ENCODE measurements around the gene FHL2.

DNA sequence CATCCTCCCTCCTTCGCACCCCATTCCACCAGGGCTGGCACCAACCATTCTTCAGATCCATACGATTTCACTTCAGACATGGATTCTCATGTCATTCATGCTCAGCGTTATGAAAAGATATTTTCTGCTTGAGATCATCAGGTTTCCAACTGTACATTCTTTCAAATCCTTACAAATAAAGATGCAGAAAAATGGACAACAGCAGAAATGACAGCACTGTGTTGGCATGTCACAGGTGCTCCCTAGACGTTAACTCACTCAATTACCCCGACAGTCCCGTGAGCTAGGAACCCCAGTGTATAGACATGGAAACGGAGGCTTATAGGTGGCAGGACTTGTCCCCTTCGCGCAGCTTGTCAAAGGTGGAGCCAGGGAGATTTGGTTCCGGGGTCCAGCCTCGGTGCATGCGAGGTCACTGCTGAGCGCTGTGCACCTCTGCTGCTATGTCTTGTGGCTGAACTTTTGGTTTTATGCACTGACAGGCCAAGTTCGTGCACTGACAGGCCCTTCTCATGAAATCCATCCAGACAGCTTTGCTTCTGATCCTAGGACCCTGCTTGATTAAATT lies 17.7 kb downstream of the FHL2 start:
- TF ChIP-seq, protein P1, sequence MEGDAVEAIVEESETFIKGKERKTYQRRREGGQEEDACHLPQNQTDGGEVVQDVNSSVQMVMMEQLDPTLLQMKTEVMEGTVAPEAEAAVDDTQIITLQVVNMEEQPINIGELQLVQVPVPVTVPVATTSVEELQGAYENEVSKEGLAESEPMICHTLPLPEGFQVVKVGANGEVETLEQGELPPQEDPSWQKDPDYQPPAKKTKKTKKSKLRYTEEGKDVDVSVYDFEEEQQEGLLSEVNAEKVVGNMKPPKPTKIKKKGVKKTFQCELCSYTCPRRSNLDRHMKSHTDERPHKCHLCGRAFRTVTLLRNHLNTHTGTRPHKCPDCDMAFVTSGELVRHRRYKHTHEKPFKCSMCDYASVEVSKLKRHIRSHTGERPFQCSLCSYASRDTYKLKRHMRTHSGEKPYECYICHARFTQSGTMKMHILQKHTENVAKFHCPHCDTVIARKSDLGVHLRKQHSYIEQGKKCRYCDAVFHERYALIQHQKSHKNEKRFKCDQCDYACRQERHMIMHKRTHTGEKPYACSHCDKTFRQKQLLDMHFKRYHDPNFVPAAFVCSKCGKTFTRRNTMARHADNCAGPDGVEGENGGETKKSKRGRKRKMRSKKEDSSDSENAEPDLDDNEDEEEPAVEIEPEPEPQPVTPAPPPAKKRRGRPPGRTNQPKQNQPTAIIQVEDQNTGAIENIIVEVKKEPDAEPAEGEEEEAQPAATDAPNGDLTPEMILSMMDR (IDR thresholded peaks at IDR 0.05 in 4 of 5, conservative IDR thresholded peaks at IDR 0.05 in 1 of 5) = no peak
- no peak for TF ChIP-seq POLR2A (IDR thresholded peaks at IDR 0.05)

Data from gastrocnemius medialis (tissue), 4 donors.